ENCODE data around the gene CAB39L.

DNA sequence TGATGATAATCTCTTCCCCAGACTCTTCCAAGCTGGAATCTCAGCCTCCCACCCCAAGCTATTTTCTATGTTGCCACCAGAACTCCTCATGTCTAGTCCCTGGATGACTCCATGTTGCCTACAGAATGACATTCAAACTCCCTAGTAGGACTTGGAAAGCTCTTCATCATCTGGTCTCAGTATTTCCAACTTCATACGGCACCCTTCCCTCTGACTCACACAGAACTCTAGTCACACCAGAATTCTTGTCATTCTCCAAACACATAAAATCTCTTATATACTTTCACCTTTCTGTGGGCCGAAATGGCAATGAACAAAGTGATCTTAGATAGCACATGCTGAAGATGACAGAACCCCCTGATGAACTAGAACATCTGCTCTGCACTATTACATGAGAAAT is 86.2 kb downstream of the CAB39L start:
- TF ChIP-seq POLR2A (IDR thresholded peaks at IDR 0.05; ENCODE audit: low read depth, low read length): no peak
- no peak for TF ChIP-seq SPI1 (IDR thresholded peaks at IDR 0.05; ENCODE audit: low read depth, low read length)
- TF ChIP-seq POLR2AphosphoS5 (IDR thresholded peaks at IDR 0.05; ENCODE audit: low read depth, low read length): no peak
